Smooth muscle cell (in vitro differentiated cells): ENCODE measurements around the gene SMARCC2. TPM values are rescaled to one million over a fixed set of nuclear protein-coding genes. Genes with fewer than 3 reads are reported as not detected.

Experiments
- DNase-seq: peaks from one replicate; lab custom pipeline; 2025; ENCODE audit not compliant: unreplicated experiment; lab: John Stamatoyannopoulos, UW
- H2AFZ ChIP-seq: fragments of 200-600 bp; sonication (generic); 2 replicates; pipeline ENCODE4 v1.6.0; 2016; ENCODE audit warnings: antibody characterized with exemption, low read depth, mild to moderate bottlenecking
- H3F3A ChIP-seq: fragments of 200-600 bp; sonication (generic); 2 replicates; pipeline ENCODE4 v1.6.0; 2017; ENCODE audit warnings: antibody characterized with exemption, low read depth
- H3K27ac ChIP-seq: fragments of 200-600 bp; sonication (generic); 2 replicates; pipeline ENCODE4 v1.5.1; 2016; ENCODE audit warnings: low read depth, mild to moderate bottlenecking
- H3K27me3 ChIP-seq: fragments of 200-600 bp; sonication (generic); 2 replicates; pipeline ENCODE4 v1.6.1; 2016; ENCODE audit warnings: low read depth, mild to moderate bottlenecking
- H3K36me3 ChIP-seq: fragments of 200-600 bp; sonication (generic); 2 replicates; pipeline ENCODE4 v1.5.1; 2016; ENCODE audit warnings: low read depth
- H3K4me1 ChIP-seq: fragments of 200-600 bp; sonication (generic); 2 replicates; pipeline ENCODE4 v1.5.1; 2016; ENCODE audit warnings: low read depth
- H3K4me2 ChIP-seq: fragments of 200-600 bp; sonication (generic); 2 replicates; pipeline ENCODE4 v1.6.0; 2016; ENCODE audit warnings: mild to moderate bottlenecking
- H3K4me3 ChIP-seq: fragments of 200-600 bp; sonication (generic); 2 replicates; pipeline ENCODE4 v1.5.1; 2016; ENCODE audit warnings: mild to moderate bottlenecking
- H3K79me2 ChIP-seq: fragments of 200-600 bp; sonication (generic); 2 replicates; pipeline ENCODE4 v1.6.0; 2016; ENCODE audit warnings: low read depth, mild to moderate bottlenecking
- H3K9ac ChIP-seq: fragments of 200-600 bp; sonication (generic); 2 replicates; pipeline ENCODE4 v1.6.0; 2016; ENCODE audit warnings: low read depth
- H3K9me3 ChIP-seq: fragments of 200-600 bp; sonication (generic); replicated peaks from 2 replicates; pipeline ENCODE4 v1.5.1; 2016; ENCODE audit warnings: low read depth
- H4K20me1 ChIP-seq: fragments of 200-600 bp; sonication (generic); 2 replicates; pipeline ENCODE4 v1.6.0; 2016; ENCODE audit warnings: low read depth
- CTCF ChIP-seq: fragments of 200-600 bp; sonication (generic); IDR thresholded peaks from 2 replicates; pipeline ENCODE4 v1.5.1; 2017; ENCODE audit warnings: borderline replicate concordance, mild to moderate bottlenecking, antibody characterized with exemption; ENCODE audit not compliant: insufficient read depth, poor library complexity, severe bottlenecking
- WGBS: methylation state at CpG from one replicate; pipeline ENCODE4 v1.1.7; 2016; ENCODE audit warnings: low lambda C conversion rate; 5-methylcytosine and 5-hydroxymethylcytosine counted together
- polyA plus RNA-seq: library from polyadenylated mRNA; unstranded; fragments of >200 nt; fragmentation: Nextera tagmentation; extraction: Ambion mirVana; gene quantifications from 2 replicates; pipeline ENCODE4 v1.2.1, GENCODE V29; 2016
- total RNA-seq: library from RNA; depleted of rRNA; stranded (reverse); fragments of >200 nt; gene quantifications from 2 replicates; pipeline ENCODE4 v1.2.3, GENCODE V29; 2014

Gene SMARCC2
- total and polyA plus RNA-seq, 2 experiments from 2014 or later: 32.2 to 43.8 TPM

DNA sequence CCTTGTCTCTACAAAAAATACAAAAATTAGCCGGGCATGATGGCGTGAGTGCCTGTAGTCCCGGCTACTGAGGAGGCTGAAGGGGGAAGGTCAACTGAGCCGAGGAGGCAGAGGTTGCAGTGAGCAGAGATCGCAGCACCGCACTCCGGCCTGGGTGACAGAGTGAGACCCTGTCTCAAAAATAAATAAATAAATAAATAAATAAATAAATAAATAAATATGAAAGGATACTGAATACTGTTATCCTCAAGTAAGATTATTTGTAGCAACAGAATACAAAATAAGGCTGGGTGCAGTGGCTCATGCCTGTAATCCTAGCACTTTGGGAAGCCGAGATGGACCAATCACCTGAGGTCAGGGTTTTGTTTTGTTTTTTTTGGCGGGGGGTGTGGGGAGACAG lies 30.6 kb upstream of the SMARCC2 start:
- Histone ChIP-seq H3K79me2 (peaks cover 45% of the 10 kb centered on the region), H3K4me3 (no peak overlapping the region), H3K36me3 (no peaks in the 10 kb centered on the region), H3K4me1 (peaks cover 16% of the 10 kb centered on the region), H3K27me3 (no peaks in the 10 kb centered on the region), H3F3A (peaks cover 15% of the 10 kb centered on the region), H3K27ac (peak overlapping the region; percentile 98), H4K20me1 (peaks cover 11% of the 10 kb centered on the region), H3K9me3 (no peaks in the 10 kb centered on the region), H2AFZ (no peak overlapping the region), H3K4me2 (peak overlapping the region; percentile 87), H3K9ac (no peak overlapping the region)
- no peak for DNase-seq
- 98% methylated on average over 9 of the region's 9 CpGs for WGBS
- TF ChIP-seq CTCF: no peak

- TF ChIP-seq CTCF: no peak
- H3K4me1 ChIP-seq: peaks cover 6% of the 10 kb centered on the region
- no peak overlapping the region for H3K9ac ChIP-seq
- 95% methylated on average over 3 of the region's 3 CpGs for WGBS
- H3F3A ChIP-seq: peaks cover 9% of the 10 kb centered on the region
- no peak for DNase-seq
- no peak overlapping the region for H3K4me3 ChIP-seq
- no peaks in the 10 kb centered on the region for H3K9me3 ChIP-seq
- H3K27ac ChIP-seq: no peak overlapping the region
- peaks cover 12% of the 10 kb centered on the region for H3K36me3 ChIP-seq
- H4K20me1 ChIP-seq: peaks cover 11% of the 10 kb centered on the region
- no peak overlapping the region for H3K4me2 ChIP-seq
- no peak overlapping the region for H2AFZ ChIP-seq
- H3K27me3 ChIP-seq: no peaks in the 10 kb centered on the region
- peaks cover 51% of the 10 kb centered on the region for H3K79me2 ChIP-seq
These were observed 27.2 kb upstream of the SMARCC2 start for GRCh38 chr12:56216461-56216860.

- Histone ChIP-seq H4K20me1 (peaks cover 11% of the 10 kb centered on the region), H3K27me3 (no peaks in the 10 kb centered on the region), H3K9me3 (no peaks in the 10 kb centered on the region), H2AFZ (no peak overlapping the region), H3K27ac (no peak overlapping the region), H3K4me3 (no peak overlapping the region), H3F3A (peaks cover 4% of the 10 kb centered on the region), H3K9ac (no peak overlapping the region), H3K4me2 (no peak overlapping the region), H3K4me1 (no peaks in the 10 kb centered on the region), H3K79me2 (peaks cover 34% of the 10 kb centered on the region), H3K36me3 (peaks cover 14% of the 10 kb centered on the region)
- DNase-seq: no peak
- TF ChIP-seq CTCF: no peak
- WGBS: 94% methylated on average over 5 of the region's 5 CpGs
These were observed 24.6 kb upstream of the SMARCC2 start for GRCh38 chr12:56213878-56214277.

- Histone ChIP-seq H3K27ac (no peak overlapping the region), H3K9me3 (no peaks in the 10 kb centered on the region), H3K4me1 (no peaks in the 10 kb centered on the region), H3F3A (peaks cover 4% of the 10 kb centered on the region), H3K36me3 (peaks cover 14% of the 10 kb centered on the region), H3K27me3 (no peaks in the 10 kb centered on the region), H3K79me2 (peaks cover 19% of the 10 kb centered on the region), H3K9ac (no peak overlapping the region), H3K4me2 (no peak overlapping the region), H4K20me1 (peaks cover 3% of the 10 kb centered on the region), H2AFZ (no peak overlapping the region), H3K4me3 (no peak overlapping the region)
- DNase-seq: no peak
- WGBS: 92% methylated on average over 1 of the region's 1 CpG
- TF ChIP-seq CTCF: no peak
These were observed 23.1 kb upstream of the SMARCC2 start for GRCh38 chr12:56212361-56212760.
